H9 (cell line): ENCODE data around the gene OSBP2. TPM values are rescaled to one million over a fixed set of nuclear protein-coding genes. Genes with fewer than 3 reads are reported as not detected.

ENCODE experiments used
- DNase-seq: peaks from one replicate; pipeline ENCODE4 v3.0.0-alpha.2; 2017
- H2AFZ ChIP-seq: one replicate; pipeline ENCODE4 v1.6.1; 2013; ENCODE audit warnings: mild to moderate bottlenecking, low read length, control low read depth, moderate library complexity
- H2AK5ac ChIP-seq: 2 replicates; pipeline ENCODE4 v1.6.1; 2013; ENCODE audit warnings: low read length, control low read depth, mixed read lengths; ENCODE audit not compliant: insufficient read length
- H2BK120ac ChIP-seq: one replicate; pipeline ENCODE4 v1.6.1; 2013; ENCODE audit warnings: low read depth, mild to moderate bottlenecking, low read length, control low read depth, inconsistent platforms; ENCODE audit not compliant: poor library complexity, severe bottlenecking
- H2BK12ac ChIP-seq: 2 replicates; pipeline ENCODE4 v1.6.1; 2013; ENCODE audit warnings: low read length, control low read depth, mixed read lengths, low read depth; ENCODE audit not compliant: insufficient read length
- H2BK15ac ChIP-seq: 2 replicates; pipeline ENCODE4 v1.6.1; 2013; ENCODE audit warnings: low read depth, low read length, control low read depth
- H2BK20ac ChIP-seq: one replicate; pipeline ENCODE4 v1.6.1; 2013; ENCODE audit warnings: low read depth, mild to moderate bottlenecking, low read length, control low read depth, inconsistent platforms; ENCODE audit not compliant: poor library complexity, severe bottlenecking
- H2BK5ac ChIP-seq: 2 replicates; pipeline ENCODE4 v1.6.1; 2013; ENCODE audit warnings: low read length, control low read depth, mixed read lengths; ENCODE audit not compliant: insufficient read length
- H3K14ac ChIP-seq: 2 replicates; pipeline ENCODE4 v1.6.1; 2013; ENCODE audit warnings: low read length, control low read depth; ENCODE audit not compliant: insufficient read depth
- H3K18ac ChIP-seq: 2 replicates; pipeline ENCODE4 v1.6.1; 2013; ENCODE audit warnings: low read depth, mild to moderate bottlenecking, mixed read lengths, low read length, control low read depth; ENCODE audit not compliant: insufficient read length
- H3K23ac ChIP-seq: 2 replicates; pipeline ENCODE4 v1.6.1; 2013; ENCODE audit warnings: low read length, control low read depth, mixed read lengths, low read depth; ENCODE audit not compliant: insufficient read length
- H3K23me2 ChIP-seq: 2 replicates; pipeline ENCODE4 v1.6.1; 2013; ENCODE audit warnings: low read depth, mild to moderate bottlenecking, mixed read lengths, low read length, control low read depth; ENCODE audit not compliant: insufficient read length, poor library complexity, severe bottlenecking
- H3K27ac ChIP-seq: 2 replicates; pipeline ENCODE4 v1.5.1; 2013; ENCODE audit warnings: low read length, control low read depth, mixed read lengths, low read depth; ENCODE audit not compliant: insufficient read length
- H3K27me3 ChIP-seq: 2 replicates; pipeline ENCODE4 v1.6.1; 2013; ENCODE audit warnings: low read length, control low read depth, inconsistent platforms; ENCODE audit not compliant: insufficient read depth
- H3K4ac ChIP-seq: 2 replicates; pipeline ENCODE4 v1.6.1; 2013; ENCODE audit warnings: low read depth, mild to moderate bottlenecking, control low read depth, inconsistent platforms, low read length, moderate library complexity
- H3K4me1 ChIP-seq: 2 replicates; pipeline ENCODE4 v1.6.1; 2013; ENCODE audit warnings: low read length, control low read depth, inconsistent platforms; ENCODE audit not compliant: insufficient read depth
- H3K4me2 ChIP-seq: 2 replicates; pipeline ENCODE4 v1.6.1; 2013; ENCODE audit warnings: low read length, control low read depth, mixed read lengths; ENCODE audit not compliant: insufficient read length, insufficient read depth
- H3K56ac ChIP-seq: 2 replicates; pipeline ENCODE4 v1.6.1; 2013; ENCODE audit warnings: low read depth, mild to moderate bottlenecking, mixed read lengths, low read length, control low read depth; ENCODE audit not compliant: insufficient read length
- H3K79me1 ChIP-seq: 2 replicates; pipeline ENCODE4 v1.6.1; 2013; ENCODE audit warnings: low read depth, mild to moderate bottlenecking, moderate library complexity, low read length, control low read depth, inconsistent platforms; ENCODE audit not compliant: insufficient read depth, poor library complexity, severe bottlenecking
- H3K79me2 ChIP-seq: 2 replicates; pipeline ENCODE4 v1.6.1; 2013; ENCODE audit warnings: low read length, control low read depth, inconsistent platforms; ENCODE audit not compliant: insufficient read depth
- H3K9ac ChIP-seq: 2 replicates; pipeline ENCODE4 v1.6.1; 2013; ENCODE audit warnings: low read length, control low read depth, mixed read lengths; ENCODE audit not compliant: insufficient read length; ENCODE audit errors: extremely low read depth
- H3K9me3 ChIP-seq: one replicate; pipeline ENCODE4 v1.6.1; 2013; ENCODE audit warnings: low read depth, low read length, inconsistent platforms; ENCODE audit not compliant: control insufficient read depth
- H3T11ph ChIP-seq: one replicate; pipeline ENCODE4 v1.6.1; 2013; ENCODE audit warnings: mild to moderate bottlenecking, low read length, control low read depth, inconsistent platforms
- H4K20me1 ChIP-seq: one replicate; pipeline ENCODE4 v1.6.1; 2013; ENCODE audit not compliant: control insufficient read depth, insufficient read length, insufficient read depth
- H4K5ac ChIP-seq: 2 replicates; pipeline ENCODE4 v1.6.1; 2013; ENCODE audit warnings: low read depth, mild to moderate bottlenecking, mixed read lengths, low read length, control low read depth; ENCODE audit not compliant: insufficient read length
- H4K8ac ChIP-seq: replicated peaks from 2 replicates; pipeline ENCODE4 v1.6.1; 2013; ENCODE audit warnings: low read length, control low read depth, mixed read lengths, low read depth; ENCODE audit not compliant: insufficient read length
- H4K91ac ChIP-seq: 2 replicates; pipeline ENCODE4 v1.6.1; 2013; ENCODE audit warnings: low read depth, mild to moderate bottlenecking, moderate library complexity, mixed read lengths, low read length, control low read depth; ENCODE audit not compliant: insufficient read length
- H3K27ac Mint-ChIP-seq, 3 experiments: 2 replicates in 2 of 3; 3 replicates in 1 of 3; pipeline ENCODE4 v1.8.0; 2020 to 2021; ENCODE audit warnings: mixed read lengths in 3 of 3, mild to moderate bottlenecking in 1 of 3, moderate library complexity in 1 of 3
- H3K27me3 Mint-ChIP-seq: 2 replicates; pipeline ENCODE4 v1.8.0; 2021; ENCODE audit warnings: low read depth, mild to moderate bottlenecking, moderate library complexity, mixed read lengths
- H3K36me3 Mint-ChIP-seq, 3 experiments: 2 replicates in 2 of 3; 3 replicates in 1 of 3; pipeline ENCODE4 v1.8.0; 2020 to 2021; ENCODE audit warnings: low read depth in 3 of 3, mixed read lengths in 3 of 3; ENCODE audit not compliant: insufficient read depth in 1 of 3
- H3K4me1 Mint-ChIP-seq, 2 experiments: 2 replicates each; pipeline ENCODE4 v1.8.0; 2020; ENCODE audit warnings: mixed read lengths in 2 of 2
- H3K4me3 Mint-ChIP-seq, 2 experiments: 2 replicates in 1 of 2; 3 replicates in 1 of 2; pipeline ENCODE4 v1.8.0; 2020 to 2021; ENCODE audit warnings: mild to moderate bottlenecking in 2 of 2, mixed read lengths in 2 of 2, moderate library complexity in 1 of 2
- H3K9me3 Mint-ChIP-seq, 2 experiments: 2 replicates in 1 of 2; 3 replicates in 1 of 2; pipeline ENCODE4 v1.8.0; 2020; ENCODE audit warnings: mild to moderate bottlenecking in 2 of 2, mixed read lengths in 2 of 2, moderate library complexity in 1 of 2
- WGBS: extraction: QIAGEN DNeasy Blood & Tissue Kit; methylation state at CpG from one replicate; pipeline ENCODE4 v1.1.7; 2013; ENCODE audit warnings: missing lambda C conversion rate, low lambda C conversion rate, mixed read lengths; ENCODE audit not compliant: insufficient read length; ENCODE audit errors: extremely low coverage; 5-methylcytosine and 5-hydroxymethylcytosine counted together
- total RNA-seq: library from RNA; stranded (reverse); gene quantifications from 2 replicates; pipeline ENCODE4 v1.2.1, GENCODE V29; 2021
- TF ChIP-seq, protein P1 (sequence below): fragments of 200-600 bp; sonication (generic); conservative IDR thresholded peaks from 3 replicates; pipeline ENCODE4 v1.8.0; 2021; ENCODE audit warnings: antibody characterized with exemption, mild to moderate bottlenecking

Gene OSBP2
- total RNA-seq, 1 experiment from 2014 or later: 3.4 TPM

DNA sequence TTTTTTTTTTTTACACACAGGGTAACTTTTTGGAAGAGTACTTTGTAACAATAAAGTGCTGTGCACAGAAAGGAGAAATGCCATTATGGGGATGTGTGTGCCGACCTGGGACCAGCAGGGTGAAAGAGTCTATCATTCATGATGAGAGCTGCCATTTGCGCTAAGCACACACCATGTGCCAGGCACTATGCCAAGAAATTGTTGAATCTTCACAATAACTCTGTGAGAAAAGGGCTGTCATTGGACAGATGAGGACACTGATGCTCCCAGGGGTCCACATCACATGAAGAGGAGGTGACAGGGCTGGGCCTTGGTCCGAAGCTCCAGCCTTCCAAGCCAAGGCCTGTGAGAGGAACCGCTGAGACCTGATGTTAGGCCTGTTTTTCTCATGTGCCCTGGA is 32.6 kb upstream of the OSBP2 start:
- Histone ChIP-seq H2BK20ac (no peak overlapping the region), H3K18ac (no peak overlapping the region), H2AK5ac (no peak overlapping the region), H3K9me3 (no peaks in the 10 kb centered on the region), H3T11ph (no peak overlapping the region), H4K20me1 (no peaks in the 10 kb centered on the region), H3K56ac (peak overlapping the region; percentile 16), H2BK15ac (no peak overlapping the region), H2BK120ac (no peak overlapping the region), H3K4ac (no peak overlapping the region), H4K5ac (no peak overlapping the region), H3K4me2 (no peak overlapping the region), H3K9ac (no peak overlapping the region), H2BK5ac (no peak overlapping the region), H4K8ac (no peak overlapping the region), H3K27me3 (no peaks in the 10 kb centered on the region; the same call in 1 of the 2 replicates), H3K27ac (no peak overlapping the region), H2AFZ (no peak overlapping the region), H3K4me1 (peaks cover 2% of the 10 kb centered on the region; the same call in 1 of the 2 replicates), H3K23ac (no peak overlapping the region), H3K23me2 (peaks cover 4% of the 10 kb centered on the region), H2BK12ac (no peak overlapping the region), H4K91ac (no peak overlapping the region), H3K79me1 (no peaks in the 10 kb centered on the region), H3K14ac (no peak overlapping the region), H3K79me2 (no peaks in the 10 kb centered on the region)
- H3K27ac Mint-ChIP-seq: no peak overlapping the region
- H3K36me3 Mint-ChIP-seq: peaks cover 0 to 34% (median 10%) of the 10 kb centered on the region in 3 experiments; a peak in 4 of 7 replicates
- no CpG with 5 or more reads among the region's 4 CpGs for WGBS
- H3K9me3 Mint-ChIP-seq: peaks cover 0 to 3% of the 10 kb centered on the region in 2 experiments; a peak in 2 of 5 replicates
- peaks cover 14 to 16% of the 10 kb centered on the region in 2 experiments for H3K4me1 Mint-ChIP-seq
- TF ChIP-seq, protein P1, sequence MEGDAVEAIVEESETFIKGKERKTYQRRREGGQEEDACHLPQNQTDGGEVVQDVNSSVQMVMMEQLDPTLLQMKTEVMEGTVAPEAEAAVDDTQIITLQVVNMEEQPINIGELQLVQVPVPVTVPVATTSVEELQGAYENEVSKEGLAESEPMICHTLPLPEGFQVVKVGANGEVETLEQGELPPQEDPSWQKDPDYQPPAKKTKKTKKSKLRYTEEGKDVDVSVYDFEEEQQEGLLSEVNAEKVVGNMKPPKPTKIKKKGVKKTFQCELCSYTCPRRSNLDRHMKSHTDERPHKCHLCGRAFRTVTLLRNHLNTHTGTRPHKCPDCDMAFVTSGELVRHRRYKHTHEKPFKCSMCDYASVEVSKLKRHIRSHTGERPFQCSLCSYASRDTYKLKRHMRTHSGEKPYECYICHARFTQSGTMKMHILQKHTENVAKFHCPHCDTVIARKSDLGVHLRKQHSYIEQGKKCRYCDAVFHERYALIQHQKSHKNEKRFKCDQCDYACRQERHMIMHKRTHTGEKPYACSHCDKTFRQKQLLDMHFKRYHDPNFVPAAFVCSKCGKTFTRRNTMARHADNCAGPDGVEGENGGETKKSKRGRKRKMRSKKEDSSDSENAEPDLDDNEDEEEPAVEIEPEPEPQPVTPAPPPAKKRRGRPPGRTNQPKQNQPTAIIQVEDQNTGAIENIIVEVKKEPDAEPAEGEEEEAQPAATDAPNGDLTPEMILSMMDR: no peak
- DNase-seq: no peak
- peaks cover 15% of the 10 kb centered on the region for H3K27me3 Mint-ChIP-seq
- H3K4me3 Mint-ChIP-seq: no peak overlapping the region
